ENCODE data around the gene CHST11.

DNA sequence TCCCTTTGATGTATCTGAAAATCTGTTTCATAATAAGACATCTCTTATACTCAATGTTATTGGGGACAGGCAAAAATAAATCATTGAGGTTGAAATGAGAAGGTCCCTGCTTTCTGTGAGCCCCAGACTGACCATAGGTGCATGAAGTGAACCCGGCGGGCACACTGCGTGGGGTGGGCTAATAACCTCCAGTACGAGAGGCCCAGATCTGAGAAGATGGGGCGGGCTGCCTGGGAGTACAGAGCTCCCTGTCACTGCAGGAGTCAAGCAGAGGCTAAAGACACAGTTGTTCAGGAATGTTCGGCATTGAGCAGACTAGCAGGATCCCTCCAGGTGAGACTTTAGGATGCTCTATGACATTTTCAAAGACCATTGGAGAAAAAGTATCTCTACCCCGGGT, 244.6 kb downstream of the CHST11 start:
- TF ChIP-seq POLR2A (IDR thresholded peaks at IDR 0.05; ENCODE audit: low read length): no peak
- no peak for TF ChIP-seq GATA1 (IDR thresholded peaks at IDR 0.05; ENCODE audit: low read depth, low read length)
